GM06990 (cell line): Measurements from ENCODE around the gene IGF2R.

Experiments
- DNase-seq: peaks from one replicate; pipeline ENCODE4 v3.0.0-alpha.2; 2011; ENCODE audit not compliant: insufficient read length; ENCODE audit errors: extremely low read depth
- H3K27me3 ChIP-seq: replicated peaks from 2 replicates; pipeline ENCODE4 v1.6.0; 2011; ENCODE audit warnings: low read length; ENCODE audit not compliant: control insufficient read depth, insufficient read depth
- H3K36me3 ChIP-seq: 2 replicates; pipeline ENCODE4 v1.5.1; 2011; ENCODE audit warnings: low read length; ENCODE audit not compliant: control insufficient read depth, insufficient read depth
- H3K4me3 ChIP-seq: replicated peaks from 2 replicates; pipeline ENCODE4 v1.5.1; 2011; ENCODE audit warnings: low read depth, mild to moderate bottlenecking, control low read depth, low read length
- CTCF ChIP-seq: IDR thresholded peaks from 2 replicates; pipeline ENCODE4 v1.5.1; 2011; ENCODE audit warnings: low read length, control low read depth, mild to moderate bottlenecking, inconsistent platforms; ENCODE audit not compliant: insufficient read depth, poor library complexity, severe bottlenecking

The IGF2R gene

GRCh38 chr6:159939591-159940016 lies 29.3 kb upstream of the IGF2R start:
- DNase-seq: no peak
- TF ChIP-seq CTCF: no peak
- no peaks in the 10 kb centered on the region for H3K36me3 ChIP-seq
- H3K4me3 ChIP-seq: no peak overlapping the region
- H3K27me3 ChIP-seq: no peaks in the 10 kb centered on the region

- TF ChIP-seq CTCF: peak; percentile 47
Measured at GRCh38 chr6:159941286-159942113, 27.4 kb upstream of the IGF2R start.

GRCh38 chr6:159943101-159943632 lies 25.7 kb upstream of the IGF2R start:
- DNase-seq: no peak

More at GRCh38 chr6:159941286-159942113, 27.4 kb upstream of the IGF2R start:
- DNase-seq: no peak
- Histone ChIP-seq H3K27me3 (no peaks in the 10 kb centered on the region), H3K36me3 (no peaks in the 10 kb centered on the region), H3K4me3 (no peak overlapping the region)

GRCh38 chr6:159943968-159944598 lies 24.8 kb upstream of the IGF2R start:
- Histone ChIP-seq H3K36me3 (no peaks in the 10 kb centered on the region), H3K4me3 (no peak overlapping the region), H3K27me3 (no peaks in the 10 kb centered on the region)
- DNase-seq: no peak
- no peak for TF ChIP-seq CTCF

More at GRCh38 chr6:159943101-159943632, 25.7 kb upstream of the IGF2R start:
- no peaks in the 10 kb centered on the region for H3K27me3 ChIP-seq
- no peaks in the 10 kb centered on the region for H3K36me3 ChIP-seq
- no peak overlapping the region for H3K4me3 ChIP-seq
- TF ChIP-seq CTCF: no peak

DNA sequence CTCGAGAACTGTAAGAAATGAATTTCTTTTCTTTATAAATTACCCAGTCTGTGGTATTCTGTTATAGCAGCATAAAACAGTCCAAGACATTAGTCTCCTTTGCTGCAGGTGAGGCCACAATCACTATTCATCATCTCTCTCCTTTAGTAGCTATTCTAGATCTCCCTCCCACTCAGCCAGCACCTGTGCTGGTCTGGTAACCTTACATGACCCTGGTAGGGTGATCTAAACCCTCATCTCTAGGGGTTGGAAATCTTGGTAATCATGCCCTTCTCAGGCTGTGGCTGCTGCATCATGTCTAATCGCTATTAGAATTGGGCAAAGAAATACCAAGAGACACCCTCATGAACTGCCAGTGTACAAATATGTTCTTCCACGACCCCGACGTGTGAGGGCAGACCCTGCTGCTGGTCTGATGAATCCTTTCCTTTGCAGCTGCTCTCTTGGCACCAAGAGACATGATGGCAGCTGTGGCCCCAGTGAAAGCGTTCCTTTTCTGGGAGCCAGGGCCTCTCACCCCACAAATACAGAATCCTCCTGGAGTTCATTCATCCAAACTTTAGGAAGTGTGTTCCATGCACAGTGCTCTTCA lies 23.0 kb upstream of the IGF2R start:
- DNase-seq: no peak
- H3K27me3 ChIP-seq: no peaks in the 10 kb centered on the region
- no peak for TF ChIP-seq CTCF

More for the DNA sequence above, 23.0 kb upstream of the IGF2R start:
- no peak overlapping the region for H3K4me3 ChIP-seq
- no peaks in the 10 kb centered on the region for H3K36me3 ChIP-seq
